ENCODE data around the gene HOXB5.
A peak's percentile ranks its signal among the peaks of the same experiment; 100 is the strongest.

DNA sequence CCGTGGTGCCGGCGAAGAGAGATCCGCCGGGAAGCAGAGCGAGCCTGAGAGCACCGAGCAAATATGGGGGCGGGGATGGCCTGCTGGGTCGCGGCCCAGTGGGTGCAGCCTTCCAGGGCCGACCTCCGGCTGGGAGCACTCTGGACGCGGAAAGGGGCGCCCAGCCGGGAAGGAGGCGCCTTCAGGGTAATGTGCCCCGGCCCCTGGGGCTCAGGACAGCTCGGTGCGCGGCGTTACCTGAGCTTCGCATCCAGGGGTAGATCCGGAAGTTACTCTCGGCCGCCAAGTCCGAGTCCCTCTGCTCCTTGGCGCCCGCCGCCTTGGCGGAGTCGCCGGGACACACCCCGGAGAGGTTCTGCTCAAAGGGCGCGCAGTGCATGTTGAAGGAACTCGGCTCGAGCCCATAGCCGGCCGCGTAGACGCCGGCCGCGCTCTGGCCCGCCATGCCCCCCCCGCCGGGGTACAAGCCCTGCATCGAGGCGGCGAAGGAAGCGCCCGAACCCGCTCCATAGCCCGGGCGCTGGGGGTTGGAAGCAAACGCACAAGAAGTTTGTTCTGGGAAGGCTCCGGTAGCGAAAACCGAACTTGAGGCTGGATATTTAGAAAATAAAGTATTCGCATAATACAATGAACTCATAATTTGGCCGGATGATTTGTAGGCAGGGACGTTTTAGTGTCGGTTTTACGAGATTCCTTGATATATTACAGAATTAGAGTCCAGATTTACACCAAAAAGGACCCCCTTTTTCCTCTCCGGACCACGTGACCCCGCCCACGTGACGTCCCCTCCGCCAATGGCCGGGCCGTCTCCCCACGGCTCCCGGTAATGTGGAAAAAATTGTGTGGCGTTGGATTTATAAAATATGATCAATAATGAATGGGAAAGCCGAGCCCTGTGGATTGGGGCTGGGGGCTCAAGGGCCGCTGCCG lies 17.0 kb upstream of the HOXB5 start, which contains the start of gene HOXB7:
- TF ChIP-seq CTCF (IDR thresholded peaks at IDR 0.05 in 2 of 3, conservative IDR thresholded peaks at IDR 0.05 in 1 of 3; ENCODE audit: borderline replicate concordance in 1 of 3, insufficient read depth in 1 of 3, low read depth in 2 of 3, low read length in 2 of 3) (no peak), EZH2phosphoT487 (IDR thresholded peaks at IDR 0.05; ENCODE audit: borderline replicate concordance) (no peak), POLR2AphosphoS5 (IDR thresholded peaks at IDR 0.05; ENCODE audit: low read depth, low read length) (peak; percentile 74), POLR2A (IDR thresholded peaks at IDR 0.05; ENCODE audit: borderline replicate concordance, extremely low read depth, insufficient read depth, insufficient read length) (peak; percentile 38), CEBPB (IDR thresholded peaks at IDR 0.05; ENCODE audit: low read depth) (no peak), SIN3A (IDR thresholded peaks at IDR 0.05; ENCODE audit: low read depth) (no peak), ZFX (IDR thresholded peaks at IDR 0.05) (peak; percentile 97)

All from HCT116 (cell line).